NCI-H2029 (cell line): Measurements from ENCODE around the gene LIN54.
"Not testable (repeated sequence)": the region's sequence is repeated elsewhere in the genome, so short reads cannot be mapped to it uniquely, and the experiment has no call there.

Experiments used
- DNase-seq: peaks from one replicate; lab custom pipeline; 2025; lab: John Stamatoyannopoulos, UW

LIN54 gene

DNA sequence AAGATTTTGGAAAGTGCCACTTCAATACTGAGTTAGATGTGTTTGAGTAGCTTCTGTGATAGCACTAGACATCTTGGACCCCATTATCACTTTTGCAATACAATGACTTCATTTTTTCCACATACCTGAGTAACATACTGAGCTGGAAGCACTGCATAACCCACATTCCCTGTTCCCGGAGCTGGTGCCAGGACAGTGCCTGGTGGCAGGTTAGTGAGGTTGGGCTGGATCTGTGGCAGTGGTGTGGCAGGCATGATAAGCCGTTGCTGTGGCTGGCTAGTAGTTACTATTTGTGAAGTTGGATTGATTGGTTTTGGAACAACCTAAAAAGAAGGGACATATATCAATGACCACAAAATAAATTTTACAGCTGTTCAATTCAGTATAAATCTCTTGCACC is 71.2 kb downstream of the LIN54 start:
- no peak for DNase-seq

GRCh38 chr4:82934441-82934840 is 76.2 kb downstream of the LIN54 start:
- DNase-seq = no peak

GRCh38 chr4:82930848-82931755 is 79.5 kb downstream of the LIN54 start:
- no peak for DNase-seq

- DNase-seq = no peak
Measured at GRCh38 chr4:82921795-82922194, 88.8 kb downstream of the LIN54 start.

GRCh38 chr4:82919386-82919785 is 91.2 kb downstream of the LIN54 start:
- DNase-seq = no peak

- no peak for DNase-seq
Measured at GRCh38 chr4:82918091-82918490, 92.5 kb downstream of the LIN54 start.

DNA sequence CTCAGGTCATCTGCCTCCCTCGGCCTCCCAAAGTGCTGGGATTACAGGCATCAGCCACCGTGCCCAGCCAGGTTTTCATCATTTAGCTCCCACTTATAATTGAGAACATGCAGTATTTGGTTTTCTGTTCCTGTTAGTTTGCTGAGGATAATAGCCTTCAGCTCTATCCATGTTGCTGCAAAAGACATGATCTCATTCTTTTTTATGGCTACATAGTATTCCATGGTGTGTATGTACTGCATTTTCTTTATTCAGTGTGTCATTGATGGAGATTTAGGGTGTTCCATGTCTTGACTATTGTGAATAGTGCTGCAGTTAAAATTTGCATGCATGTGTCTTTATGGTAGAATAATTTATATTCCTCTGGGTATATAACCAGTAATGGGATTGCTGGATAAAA is 96.7 kb downstream of the LIN54 start:
- not testable (repeated sequence) for DNase-seq

DNA sequence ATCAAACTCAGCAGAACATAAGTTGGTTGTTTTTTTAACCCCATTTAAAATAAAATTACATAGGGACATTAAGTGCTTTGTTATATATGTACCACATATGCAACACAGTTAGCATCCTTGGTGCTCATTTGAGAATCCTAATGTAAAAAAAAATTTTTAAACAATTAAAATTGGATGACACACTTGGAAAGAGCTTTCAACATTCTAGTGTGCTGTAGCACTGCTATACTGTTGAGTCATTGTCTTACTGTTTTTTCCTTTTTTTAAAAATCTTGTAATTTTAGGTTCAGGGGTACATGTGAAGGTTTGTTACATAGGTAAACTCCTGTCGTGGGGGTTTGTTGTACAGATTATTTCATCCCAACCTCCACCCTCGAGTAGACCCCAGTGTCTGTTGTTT is 97.3 kb downstream of the LIN54 start:
- DNase-seq = no peak

- DNase-seq = no peak
Measured at GRCh38 chr4:82909326-82909725, 101.3 kb downstream of the LIN54 start.

DNA sequence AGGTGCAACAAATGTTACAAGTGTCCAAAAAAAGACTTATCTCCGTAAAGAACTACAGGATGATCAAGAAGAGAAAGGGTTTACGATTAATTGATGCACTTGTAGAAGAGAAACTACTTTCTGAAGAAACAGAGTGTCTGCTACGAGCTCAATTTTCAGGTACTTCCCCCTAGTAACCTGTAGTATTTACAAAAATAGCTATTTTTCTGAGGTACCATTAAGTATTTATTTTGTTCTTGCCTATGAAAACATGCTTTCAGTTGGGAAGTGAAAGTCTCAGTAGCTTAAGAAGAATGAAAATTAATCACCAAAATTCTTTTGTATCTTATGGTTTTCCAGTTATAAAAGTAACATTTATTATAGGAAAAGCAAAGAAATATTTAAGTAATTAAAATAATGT is 104.2 kb downstream of the LIN54 start:
- no peak for DNase-seq

GRCh38 chr4:82905205-82905604 is 105.4 kb downstream of the LIN54 start:
- DNase-seq = no peak

DNA sequence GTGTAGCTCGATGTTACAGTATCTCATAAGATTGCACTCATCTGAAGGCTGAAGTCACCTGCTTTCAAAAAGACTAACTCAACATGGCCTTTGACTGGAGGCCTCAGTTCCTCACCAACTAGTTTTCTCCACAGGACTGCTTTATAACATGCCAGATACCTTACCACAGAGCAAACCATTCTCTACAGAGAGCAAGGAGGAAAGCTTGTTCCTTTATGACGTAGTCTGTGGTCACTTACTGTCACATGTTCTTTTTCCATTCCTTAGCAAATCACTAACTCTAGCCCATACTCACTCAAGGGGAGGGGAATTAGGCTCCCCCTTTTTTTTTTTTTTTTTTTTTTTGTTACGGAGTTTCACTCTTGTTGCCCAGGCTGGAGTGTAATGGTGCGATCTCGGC is 106.9 kb downstream of the LIN54 start:
- no peak for DNase-seq

- DNase-seq = no peak
Measured at GRCh38 chr4:82901183-82901718, 109.4 kb downstream of the LIN54 start.

DNA sequence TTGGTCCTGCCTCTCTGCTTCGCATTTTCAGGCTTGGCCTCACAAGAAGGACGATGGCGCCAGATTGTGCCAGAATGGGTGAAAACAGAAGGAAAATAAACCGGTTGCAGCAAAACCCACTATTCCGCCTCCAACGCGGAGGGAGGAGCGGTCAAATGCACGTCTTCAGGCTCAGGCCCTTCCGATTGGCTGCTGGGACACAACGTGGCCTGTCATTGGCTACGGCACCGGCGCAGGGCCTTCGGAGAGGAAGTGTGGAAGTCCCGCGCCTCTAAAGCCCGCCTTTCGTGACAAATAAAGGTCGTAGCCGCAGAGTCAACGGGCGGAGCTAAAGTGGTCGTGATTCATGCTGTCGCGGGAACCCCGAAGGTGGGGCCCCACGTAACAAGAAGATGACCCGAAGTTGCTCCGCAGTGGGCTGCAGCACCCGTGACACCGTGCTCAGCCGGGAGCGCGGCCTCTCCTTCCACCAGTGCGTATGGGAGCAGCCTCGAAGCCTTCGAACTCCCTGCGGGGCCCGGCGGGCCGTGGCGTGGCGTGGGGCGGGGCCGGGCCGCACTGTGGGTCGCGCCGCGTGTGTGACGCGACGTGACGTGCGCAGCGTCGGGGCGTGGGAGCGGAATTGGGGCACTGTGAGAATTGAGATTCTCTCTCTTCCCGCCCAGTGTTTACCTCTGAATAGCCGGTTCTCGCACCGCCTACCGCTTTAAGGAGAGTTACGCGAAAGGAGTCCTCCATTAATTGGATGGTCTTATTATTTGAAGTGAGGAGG is 110.0 kb downstream of the LIN54 start, which contains the start of gene THAP9:
TSS of gene THAP9 (plus strand) at position 325 of the 772 bp plus-strand sequence. CDS start at position 393, 68 bp downstream.
- DNase-seq = peak; percentile 97

DNA sequence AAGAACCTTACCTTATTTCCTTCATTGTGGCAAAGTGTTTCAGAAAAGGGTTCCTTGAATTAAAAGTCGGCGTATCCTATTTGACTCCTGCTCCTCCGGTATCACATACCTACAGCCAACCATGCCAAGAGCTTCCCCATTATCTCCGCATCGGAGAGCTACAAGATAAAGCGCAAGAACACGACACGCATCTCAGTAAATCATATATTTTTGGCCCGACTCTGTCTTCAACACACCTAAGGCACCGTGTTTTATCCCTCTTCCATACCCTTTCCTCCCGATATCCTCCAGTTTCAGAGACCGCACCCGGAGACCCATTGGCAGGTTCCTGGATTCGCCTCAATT is 110.6 kb downstream of the LIN54 start:
- DNase-seq = peak; percentile 58

DNA sequence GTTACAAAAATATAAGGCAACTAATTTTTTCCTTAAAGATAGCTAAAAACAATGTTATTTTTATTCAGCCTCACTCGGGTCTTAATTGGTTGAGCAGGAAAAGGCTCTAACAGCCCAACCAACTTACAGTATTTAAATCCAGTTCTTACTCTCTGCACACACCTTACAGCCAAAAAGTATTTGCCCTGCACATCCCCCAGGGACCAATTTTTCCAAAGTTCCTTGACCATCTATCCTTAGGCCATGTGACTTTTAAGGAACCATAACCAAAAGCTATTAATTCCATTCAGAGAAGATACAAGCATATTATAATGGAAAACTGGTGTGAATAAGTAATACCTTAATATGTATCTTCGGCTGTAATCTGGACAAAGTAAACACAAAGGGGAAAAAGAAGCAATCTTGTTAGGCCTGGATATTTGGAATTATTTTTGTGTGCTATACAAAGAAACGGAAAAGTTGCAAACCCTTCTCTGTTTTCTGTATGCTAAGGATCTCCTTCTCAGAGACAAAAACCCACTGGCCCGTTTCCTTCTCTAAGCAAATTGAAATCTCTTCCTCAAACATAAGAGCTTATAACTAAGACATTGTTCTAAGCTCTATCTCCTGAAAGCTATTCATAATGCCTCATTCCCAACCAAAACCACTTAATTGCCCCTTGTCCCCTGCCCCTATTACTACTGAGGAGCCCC is 111.1 kb downstream of the LIN54 start:
- no peak for DNase-seq

GRCh38 chr4:82898322-82899243 is 112.0 kb downstream of the LIN54 start:
- peak; percentile 9 for DNase-seq

- no peak for DNase-seq
Measured at GRCh38 chr4:82896755-82897154, 113.9 kb downstream of the LIN54 start.

DNA sequence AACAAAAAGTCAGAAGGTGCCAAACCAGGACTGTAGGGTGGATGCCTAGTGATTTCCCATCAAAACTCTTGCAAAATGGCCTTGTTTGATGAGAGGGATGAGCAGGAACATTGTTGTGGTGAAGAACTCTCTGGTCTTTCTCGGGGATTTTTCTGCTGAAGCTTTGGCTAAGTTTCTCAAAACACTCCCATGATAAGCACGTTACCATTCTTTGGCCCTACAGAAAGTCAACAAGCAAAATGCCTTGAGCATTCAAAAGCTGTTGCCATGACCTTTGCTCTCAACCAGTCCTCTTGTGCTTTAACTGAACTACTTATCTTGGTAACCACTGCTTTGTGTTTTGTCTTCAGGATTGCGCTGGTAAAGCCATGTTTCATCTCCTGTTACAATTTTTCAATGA is 116.7 kb downstream of the LIN54 start:
- DNase-seq = no peak

GRCh38 chr4:82892467-82892802 is 118.2 kb downstream of the LIN54 start:
- DNase-seq = no peak

- no peak for DNase-seq
Measured at GRCh38 chr4:82891707-82892466, 118.7 kb downstream of the LIN54 start.
